ENCODE measurements around the gene SIN3A.
"Not testable (repeated sequence)": the region's sequence is repeated elsewhere in the genome, so short reads cannot be mapped to it uniquely, and the experiment has no call there.

The SIN3A gene

GRCh38 chr15:75356517-75356916, 95.0 kb downstream of the SIN3A start:
- no peak for DNase-seq (ENCODE audit: low spot score)

- DNase-seq (ENCODE audit: low spot score), result no peak
Measured at GRCh38 chr15:75356006-75356405, 95.5 kb downstream of the SIN3A start.

DNA sequence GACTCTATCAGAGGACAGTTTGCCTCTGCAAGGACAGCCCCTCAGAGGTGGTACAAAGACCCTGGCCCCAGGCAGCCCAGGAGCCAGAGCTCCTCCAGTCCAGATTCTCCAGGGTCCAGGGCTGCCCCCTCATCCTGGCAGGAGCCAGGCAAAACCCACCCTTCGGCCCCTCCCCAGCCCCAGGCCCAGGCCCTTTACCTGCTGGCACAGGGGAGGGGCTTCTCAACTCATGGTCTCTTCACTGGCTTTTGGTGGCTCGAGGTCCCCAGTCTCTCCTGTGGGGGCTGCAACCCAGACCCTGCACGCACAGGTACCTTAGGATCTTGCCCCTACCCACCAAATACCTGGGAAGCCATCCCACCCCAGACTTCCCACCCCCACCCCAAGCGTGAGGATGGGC, 96.1 kb downstream of the SIN3A start:
- DNase-seq (ENCODE audit: low spot score), result no peak

DNA sequence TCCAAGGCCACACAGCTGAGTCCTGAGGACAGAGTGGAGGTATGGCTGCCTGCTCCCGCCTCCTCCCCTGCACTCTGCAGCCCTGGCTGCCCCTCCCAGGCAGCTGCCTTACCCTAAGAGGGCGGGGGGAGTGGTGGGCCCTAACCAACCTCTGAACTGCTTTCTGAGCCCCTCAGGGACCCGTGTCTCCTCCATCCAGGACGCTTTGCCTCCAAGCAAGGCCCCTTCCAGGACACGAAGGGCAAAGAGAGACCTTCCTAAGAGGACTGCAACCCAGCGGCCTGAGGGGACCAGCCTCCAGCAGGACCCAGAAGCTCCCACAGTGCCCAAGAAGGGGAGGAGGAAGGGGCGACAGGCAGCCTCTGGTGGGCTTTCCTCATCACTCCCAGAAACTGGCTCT, 97.0 kb downstream of the SIN3A start:
- no peak for DNase-seq (ENCODE audit: low spot score)

- no peak for DNase-seq (ENCODE audit: low spot score)
Measured at GRCh38 chr15:75353604-75354003, 97.9 kb downstream of the SIN3A start.

DNA sequence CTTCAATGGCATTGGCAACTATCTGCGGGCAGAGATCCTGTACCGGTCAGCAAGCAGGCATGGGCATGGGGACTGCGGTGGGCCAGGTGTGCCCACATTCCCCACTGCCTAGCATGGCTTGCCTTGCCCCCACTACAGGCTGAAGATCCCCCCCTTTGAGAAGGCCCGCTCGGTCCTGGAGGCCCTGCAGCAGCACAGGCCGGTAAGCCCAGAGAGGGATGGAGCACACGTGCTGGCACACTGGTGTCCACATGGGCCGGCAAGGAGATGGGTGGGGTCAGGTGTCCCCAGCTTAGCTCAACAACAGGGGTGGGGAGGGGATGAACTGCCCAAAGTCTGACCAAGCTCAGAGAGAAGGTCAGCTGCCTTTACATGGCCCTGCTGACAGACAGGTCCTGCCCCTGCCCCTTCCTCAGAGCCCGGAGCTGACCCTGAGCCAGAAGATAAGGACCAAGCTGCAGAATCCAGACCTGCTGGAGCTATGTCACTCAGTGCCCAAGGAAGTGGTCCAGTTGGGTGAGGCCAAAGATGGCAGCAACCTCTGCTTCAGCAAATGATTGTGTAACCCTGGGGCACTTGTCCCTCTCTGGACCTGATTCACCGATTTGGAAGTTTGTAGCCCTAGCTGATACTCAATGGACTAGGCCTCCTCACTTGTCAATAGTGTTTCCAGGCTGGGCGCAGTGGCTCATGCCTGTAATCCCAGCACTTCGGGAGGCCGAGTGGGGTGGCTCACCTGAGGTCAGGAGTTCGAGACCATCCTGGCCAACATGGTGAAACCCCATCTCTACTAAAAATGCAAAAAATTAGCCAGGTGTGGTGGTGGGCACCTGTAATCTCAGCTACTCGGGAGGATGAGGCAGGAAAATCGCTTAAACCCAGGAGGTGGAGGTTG, 99.1 kb downstream of the SIN3A start:
- DNase-seq (ENCODE audit: low spot score), result no peak

- DNase-seq (ENCODE audit: low spot score), result no peak
Measured at GRCh38 chr15:75350601-75351361, 100.7 kb downstream of the SIN3A start.

DNA sequence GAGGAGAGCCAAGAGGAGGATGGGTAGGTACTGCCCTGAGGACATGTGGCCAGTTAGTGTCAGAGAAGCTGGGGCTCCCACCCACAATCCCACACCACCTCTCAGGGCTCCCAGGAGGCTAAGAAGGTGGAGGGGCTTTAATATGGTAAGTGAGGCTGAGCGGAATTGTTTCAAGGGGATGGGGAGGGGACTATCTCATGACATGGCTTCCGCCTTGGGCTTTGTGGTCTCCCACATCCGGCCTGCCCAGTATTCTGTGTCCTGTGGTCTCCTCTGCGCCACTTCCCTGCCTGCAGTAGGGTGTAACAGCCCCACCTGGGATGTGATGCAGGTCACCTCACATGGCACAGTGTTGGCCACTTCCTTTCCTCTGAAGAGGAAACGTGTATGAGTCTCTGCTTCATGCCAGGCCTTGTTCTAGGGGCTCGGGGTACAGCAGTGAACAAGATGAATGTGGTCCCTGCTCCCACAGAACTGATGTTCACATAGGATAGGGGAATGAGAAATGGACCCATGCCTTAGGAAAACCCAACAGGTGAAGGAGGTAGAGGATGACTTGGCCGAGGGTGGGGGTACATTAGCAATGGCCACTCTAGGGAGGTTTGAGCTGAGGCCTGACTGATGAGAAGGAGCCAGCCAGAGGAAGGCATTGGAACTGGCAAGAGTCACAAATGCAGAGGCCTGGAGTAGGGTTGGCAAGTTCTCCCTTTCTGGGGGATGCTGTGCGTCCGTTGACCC, 101.5 kb downstream of the SIN3A start:
- DNase-seq (ENCODE audit: low spot score), result no peak

GRCh38 chr15:75349351-75349669, 102.2 kb downstream of the SIN3A start:
- DNase-seq (ENCODE audit: low spot score), result not testable (repeated sequence)

GRCh38 chr15:75348562-75349350, 102.7 kb downstream of the SIN3A start:
- no peak for DNase-seq (ENCODE audit: low spot score)

DNA sequence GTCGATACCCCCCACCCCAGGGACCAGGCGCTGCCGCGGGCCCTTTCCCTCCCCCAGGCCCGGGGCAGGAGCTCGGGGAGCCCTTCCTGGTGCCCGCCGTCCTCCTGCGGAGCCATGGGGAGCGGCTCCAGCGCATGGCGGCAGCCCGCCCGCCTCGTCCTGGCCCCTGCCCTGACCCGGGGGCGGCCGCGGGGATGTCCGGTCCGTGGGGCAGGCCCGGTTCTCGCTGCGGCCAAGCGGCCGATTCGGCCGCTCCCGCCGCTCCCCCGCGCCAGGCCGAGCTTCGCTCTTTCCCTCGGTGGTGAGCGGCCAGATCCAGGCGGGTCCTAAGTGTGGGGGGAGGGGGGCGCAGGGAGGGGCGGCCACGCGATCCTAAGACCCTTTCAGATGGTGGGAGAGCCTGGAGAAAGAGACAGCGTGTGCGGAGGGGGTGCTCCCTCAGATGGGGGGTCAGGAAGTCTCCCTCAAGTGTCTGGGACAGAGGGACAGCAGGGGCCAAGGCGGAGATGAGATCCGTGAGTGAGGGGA, 103.4 kb downstream of the SIN3A start:
- DNase-seq (ENCODE audit: low spot score), result no peak

DNA sequence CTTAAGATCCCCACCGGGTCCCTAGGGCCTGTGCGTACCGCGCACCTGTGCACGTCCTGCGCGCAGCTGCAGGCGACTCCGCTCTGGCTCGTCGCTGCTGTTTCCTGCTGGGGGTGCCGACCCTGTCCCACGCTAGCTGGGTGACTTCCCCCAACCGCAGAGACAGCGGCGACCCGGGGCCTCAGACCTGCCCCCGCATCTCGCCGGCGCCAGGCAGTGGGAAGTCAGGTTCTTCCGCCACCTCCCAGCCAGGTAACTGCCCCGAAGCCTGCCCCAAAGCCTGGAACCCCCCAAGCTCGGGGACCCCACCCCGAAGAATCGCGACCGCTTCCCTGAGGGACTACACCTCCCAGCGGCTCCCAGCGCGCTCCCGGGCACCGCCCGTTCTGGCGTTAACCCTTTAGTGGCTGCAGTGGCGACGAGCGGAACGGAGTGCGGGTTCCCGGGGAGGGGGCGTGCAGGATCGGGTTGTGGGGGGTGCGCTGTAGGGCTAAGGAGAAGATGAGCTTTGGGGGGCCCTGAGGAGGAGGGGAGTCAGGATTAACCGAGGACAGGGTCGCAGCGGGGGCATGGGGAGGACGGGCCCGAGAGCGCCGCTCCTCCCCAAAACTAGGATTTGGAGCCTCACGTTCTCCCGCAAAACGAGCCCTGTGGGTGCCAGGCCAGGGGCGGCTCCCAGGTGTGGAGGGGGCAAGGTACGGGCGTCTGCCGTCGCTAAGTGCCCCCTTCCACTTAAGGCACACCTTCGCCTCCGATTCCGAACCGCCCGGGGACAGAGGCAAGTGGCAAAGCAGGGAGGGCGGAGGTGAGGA, 104.1 kb downstream of the SIN3A start:
- DNase-seq (ENCODE audit: low spot score), result no peak

DNA sequence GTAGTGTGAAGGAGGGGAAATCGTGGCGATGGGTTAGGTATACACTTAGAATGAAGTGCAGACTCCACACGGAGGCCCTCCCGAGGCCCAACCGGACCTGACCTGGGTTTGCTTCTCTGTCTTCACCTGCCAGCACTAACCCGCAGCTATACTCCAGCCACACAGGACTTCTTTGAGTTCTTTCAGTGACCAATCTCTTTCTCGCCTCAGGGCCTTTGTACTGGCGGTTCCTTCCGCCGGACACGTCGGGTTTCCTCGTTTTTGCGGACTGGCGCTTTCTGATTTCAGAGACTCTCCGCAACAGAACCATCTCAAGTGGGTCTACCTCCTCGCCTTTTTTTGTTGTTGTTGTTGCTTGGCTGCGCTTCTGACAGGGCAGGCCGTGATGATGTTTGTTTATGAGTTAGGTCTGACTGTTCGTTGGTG, 104.7 kb downstream of the SIN3A start, which contains the start of gene NEIL1:
TSS of gene NEIL1 (plus strand) at position 244 of the 426 bp plus-strand sequence. CDS start 1,867 bp downstream, outside the sequence.
- DNase-seq (ENCODE audit: low spot score), result no peak

- not testable (repeated sequence) for DNase-seq (ENCODE audit: low spot score)
Measured at GRCh38 chr15:75343953-75344352, 107.5 kb downstream of the SIN3A start.

DNA sequence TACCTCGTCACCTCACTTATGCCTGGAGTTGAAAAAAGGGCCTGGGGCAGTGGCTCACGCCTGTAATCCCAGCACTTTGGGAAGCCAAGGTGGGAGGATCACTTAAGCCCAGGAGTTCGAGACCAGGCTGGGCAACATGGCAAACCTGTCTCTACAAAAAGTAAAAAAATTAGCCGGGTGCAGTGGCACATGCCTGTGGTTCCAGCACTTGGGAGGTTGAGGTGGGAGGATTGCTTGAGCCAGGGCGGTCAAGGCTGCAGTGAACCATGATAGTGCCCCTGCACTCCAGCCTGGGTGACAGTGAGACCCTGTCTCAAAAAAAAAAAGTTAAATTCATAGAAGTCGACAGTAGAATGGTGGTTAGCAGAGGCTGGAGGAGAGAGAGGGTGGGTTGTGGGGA, 109.3 kb downstream of the SIN3A start:
- no peak for DNase-seq (ENCODE audit: low spot score)

DNA sequence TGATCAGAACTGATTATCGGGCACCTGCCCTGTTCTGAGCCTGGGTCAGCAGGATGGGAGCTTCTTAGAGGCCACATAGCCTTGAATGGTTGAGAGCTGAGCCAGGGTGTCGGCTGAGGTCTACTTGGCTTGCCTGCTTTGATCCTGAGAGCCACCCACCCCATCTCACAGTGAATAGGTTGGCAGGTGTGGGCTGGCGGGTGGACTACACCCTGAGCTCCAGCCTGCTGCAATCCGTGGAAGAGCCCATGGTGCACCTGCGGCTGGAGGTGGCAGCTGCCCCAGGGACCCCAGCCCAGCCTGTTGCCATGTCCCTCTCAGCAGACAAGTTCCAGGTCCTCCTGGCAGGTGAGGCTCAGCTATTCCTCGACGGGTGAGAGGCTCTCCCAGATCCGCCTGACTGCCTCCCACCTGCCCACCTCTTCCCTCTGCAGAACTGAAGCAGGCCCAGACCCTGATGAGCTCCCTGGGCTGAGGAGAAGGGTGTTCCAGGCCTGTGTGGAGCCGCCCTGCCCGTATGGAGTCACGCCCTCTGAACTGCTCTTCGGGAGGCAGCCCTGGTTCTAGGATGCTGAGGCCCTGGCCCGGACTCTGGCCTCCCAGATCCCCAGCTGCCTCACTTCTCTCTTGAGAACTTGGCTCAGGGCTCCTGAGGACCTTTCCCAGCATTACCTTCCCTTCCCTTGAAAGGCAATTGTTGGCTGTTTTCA, 111.8 kb downstream of the SIN3A start:
- no peak for DNase-seq (ENCODE audit: low spot score)

DNA sequence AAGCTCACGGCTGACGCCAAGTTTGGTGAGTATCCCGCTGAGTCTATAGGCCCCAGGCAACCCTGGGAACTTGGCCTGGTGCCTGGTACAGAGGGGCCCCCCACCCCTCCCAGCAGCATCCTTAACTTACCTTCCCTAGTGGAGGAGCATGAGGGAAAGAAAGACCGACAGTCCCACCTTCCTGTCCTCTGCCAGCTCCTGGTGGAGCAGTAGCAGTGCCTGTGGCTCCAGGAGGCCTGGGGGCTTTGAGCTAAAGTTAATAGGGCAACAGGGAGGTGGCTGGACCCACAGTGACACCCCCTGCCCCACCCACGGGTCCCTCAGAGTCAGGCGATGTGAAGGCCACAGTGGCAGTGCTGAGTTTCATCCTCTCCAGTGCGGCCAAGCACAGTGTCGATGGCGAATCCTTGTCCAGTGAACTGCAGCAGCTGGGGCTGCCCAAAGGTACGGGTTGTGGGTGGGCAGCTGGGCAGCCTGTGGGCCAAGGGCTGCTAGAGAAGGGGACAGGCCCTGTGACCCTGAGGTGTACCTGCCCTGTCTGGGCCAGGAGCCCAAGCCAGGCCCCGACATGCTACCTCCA, 112.7 kb downstream of the SIN3A start:
- DNase-seq (ENCODE audit: low spot score), result no peak

GRCh38 chr15:75335705-75336355, 115.7 kb downstream of the SIN3A start, which contains the start of gene COMMD4:
TSS of gene COMMD4 (plus strand) at chr15:75336063. CDS start at chr15:75336090, 27 bp downstream.
- peak; percentile 94 for DNase-seq (ENCODE audit: low spot score)

DNA sequence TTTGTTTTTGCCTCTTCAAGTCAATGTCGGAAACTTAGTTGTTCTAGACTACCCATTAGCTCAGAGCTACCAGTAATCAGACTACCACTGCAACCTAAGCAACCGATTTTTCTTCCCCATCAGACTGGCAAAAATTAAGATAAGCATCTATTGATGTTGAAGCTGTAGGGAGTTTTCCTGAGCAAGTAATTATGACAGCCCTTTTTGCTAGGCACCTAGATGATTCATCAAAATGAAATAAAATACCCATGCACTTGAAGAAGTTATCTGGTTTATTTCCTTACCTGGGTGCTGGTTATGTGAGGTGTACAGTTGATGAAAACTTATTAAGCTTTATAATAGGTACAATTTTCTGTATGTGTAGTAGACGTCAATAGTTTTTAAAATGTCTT, 116.2 kb downstream of the SIN3A start:
- no peak for DNase-seq (ENCODE audit: low spot score)
